T-cell (primary cell): Measurements from ENCODE around the gene PCDH9. TPM values are rescaled to one million over a fixed set of nuclear protein-coding genes. Genes with fewer than 3 reads are reported as not detected.
"Not testable (repeated sequence)": the region's sequence is repeated elsewhere in the genome, so short reads cannot be mapped to it uniquely, and the experiment has no call there.

Source experiments
- ATAC-seq, 4 experiments: fragments of 200-7000 bp in 3 of 4; fragments of 150-1000 bp in 1 of 4; cut with Tn5 transposase; replicated peaks in 1 of 4; 1 replicate in 3 of 4; 2 replicates in 1 of 4; pipeline ENCODE4 v1.10.0; 2021; ENCODE audit warnings: moderate library complexity in 3 of 4, mild to moderate bottlenecking in 2 of 4, moderate number of reproducible peaks in 1 of 4
- CTCF ChIA-PET, 2 donors: fragments of 300-600 bp; sonication (Branson Sonifier 250); formaldehyde crosslinking; loops; one replicate each; lab custom pipeline; 2022; ENCODE audit warnings: antibody characterized with exemption in 2 of 2; lab: Charles Lee
- POLR2A ChIA-PET, 2 donors: fragments of 300-600 bp; sonication (Branson Sonifier 250); formaldehyde crosslinking; loops; one replicate each; lab custom pipeline; 2022; ENCODE audit warnings: antibody characterized with exemption in 2 of 2; lab: Charles Lee
- DNase-seq, 35 experiments: peaks; one replicate each; pipeline versions ENCODE4 v3.0.0 to v3.0.0-alpha.2; 2013 to 2023
- H3K27ac ChIP-seq: one replicate; pipeline ENCODE4 v1.5.1; 2013; ENCODE audit warnings: low read length
- H3K27me3 ChIP-seq, 2 experiments: replicated peaks in 1 of 2; 1 replicate in 1 of 2; 2 replicates in 1 of 2; pipeline versions ENCODE4 v1.6.1 to v1.7.0; 2013; ENCODE audit warnings: low read length in 1 of 2, mixed read lengths in 1 of 2; ENCODE audit not compliant: control insufficient read depth in 2 of 2, insufficient read depth in 2 of 2; ENCODE audit errors: extremely low read depth in 1 of 2
- H3K36me3 ChIP-seq, 2 donors: 1 replicate in 1 of 2; 2 replicates in 1 of 2; pipeline versions ENCODE4 v1.6.1 to v1.7.0; 2013; ENCODE audit warnings: low read length in 1 of 2; ENCODE audit not compliant: control insufficient read depth in 2 of 2, insufficient read depth in 1 of 2; ENCODE audit errors: extremely low read depth in 1 of 2
- H3K4me1 ChIP-seq, 2 experiments: 1 replicate in 1 of 2; 2 replicates in 1 of 2; pipeline versions ENCODE4 v1.6.1 to v1.7.0; 2013; ENCODE audit warnings: low read length in 2 of 2, mixed read lengths in 1 of 2; ENCODE audit not compliant: insufficient read depth in 2 of 2, control insufficient read depth in 1 of 2; ENCODE audit errors: extremely low read depth in 1 of 2
- H3K4me3 ChIP-seq, 2 donors: 1 replicate in 1 of 2; 2 replicates in 1 of 2; pipeline versions ENCODE4 v1.5.1 to v1.7.0; 2013; ENCODE audit warnings: mild to moderate bottlenecking in 2 of 2, low read length in 1 of 2, moderate library complexity in 1 of 2; ENCODE audit not compliant: control insufficient read depth in 1 of 2; ENCODE audit errors: extremely low read depth in 1 of 2
- H3K9me3 ChIP-seq: 2 replicates; pipeline ENCODE4 v1.7.0; 2013
- H3K27ac Mint-ChIP-seq, 2 donors: one replicate each; pipeline ENCODE4 v1.8.0; 2020 to 2021; ENCODE audit warnings: mild to moderate bottlenecking in 2 of 2, mixed read lengths in 2 of 2
- H3K27me3 Mint-ChIP-seq, 2 donors: one replicate each; pipeline ENCODE4 v1.8.0; 2021 to 2022; ENCODE audit warnings: mixed read lengths in 2 of 2
- H3K36me3 Mint-ChIP-seq: one replicate; pipeline ENCODE4 v1.8.0; 2021; ENCODE audit warnings: mixed read lengths
- H3K4me1 Mint-ChIP-seq, 3 donors: one replicate each; pipeline ENCODE4 v1.8.0; 2020 to 2022; ENCODE audit warnings: mixed read lengths in 3 of 3, mild to moderate bottlenecking in 1 of 3
- H3K4me3 Mint-ChIP-seq, 3 donors: one replicate each; pipeline ENCODE4 v1.8.0; 2020 to 2022; ENCODE audit warnings: mild to moderate bottlenecking in 3 of 3, mixed read lengths in 3 of 3, moderate library complexity in 3 of 3
- H3K9me3 Mint-ChIP-seq, 3 donors: one replicate each; pipeline ENCODE4 v1.8.0; 2020 to 2022; ENCODE audit warnings: mixed read lengths in 3 of 3
- WGBS: methylation state at CpG from one replicate; pipeline ENCODE4 v1.1.5; 2013; ENCODE audit warnings: missing lambda C conversion rate; ENCODE audit not compliant: insufficient coverage; 5-methylcytosine and 5-hydroxymethylcytosine counted together
- total RNA-seq, 35 experiments: library from RNA in 6 of 35; stranded (reverse) in 6 of 35; fragments of 120-200 nt in 1 of 35; gene quantifications; one replicate each; pipeline versions ENCODE4 v1.2.1 to v1.2.4 and lab custom pipeline; 2013 to 2026

PCDH9 gene
- total RNA-seq, 5 donors from 2014 or later (not counting 1 experiment from before 2014, with no cell fraction given): 0.38 to 1.3 (median 0.53) TPM

DNA sequence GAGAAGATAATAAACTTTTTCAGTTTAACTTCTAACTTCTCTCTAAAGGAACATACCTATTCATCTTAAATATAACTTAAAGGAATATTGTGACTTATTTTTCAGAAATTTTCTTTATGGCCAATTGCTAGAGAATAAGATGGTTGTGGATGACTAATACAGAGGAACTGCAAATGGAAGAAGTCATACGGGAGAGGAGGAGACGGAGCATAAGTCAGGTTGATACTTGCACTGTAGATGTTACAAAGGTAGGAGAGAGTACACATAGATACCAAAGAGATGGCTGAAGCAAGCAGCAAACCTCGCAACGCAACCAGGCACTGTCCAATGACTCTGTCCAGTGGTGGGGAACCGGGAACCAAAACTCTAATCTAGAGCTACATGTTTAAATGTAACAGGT lies 963.4 kb downstream of the PCDH9 start:
- ChIA-PET POLR2A (no interaction called here), CTCF (no interaction called here)
- Histone ChIP-seq H3K9me3 (no peaks in the 10 kb centered on the region), H3K36me3 (no peaks in the 10 kb centered on the region), H3K27me3 (no peaks in the 10 kb centered on the region), H3K4me1 (no peaks in the 10 kb centered on the region), H3K4me3 (no peak overlapping the region), H3K27ac (no peak overlapping the region)
- no peak overlapping the region for H3K4me3 Mint-ChIP-seq
- H3K9me3 Mint-ChIP-seq: peaks cover 4 to 8% (median 5%) of the 10 kb centered on the region in 3 donors
- H3K27me3 Mint-ChIP-seq: no peaks in the 10 kb centered on the region
- H3K4me1 Mint-ChIP-seq: no peaks in the 10 kb centered on the region
- WGBS: 78% methylated on average over 2 of the region's 5 CpGs
- H3K36me3 Mint-ChIP-seq: no peaks in the 10 kb centered on the region
- ATAC-seq (no peak), DNase-seq (no peak)
- H3K27ac Mint-ChIP-seq: no peak overlapping the region

DNA sequence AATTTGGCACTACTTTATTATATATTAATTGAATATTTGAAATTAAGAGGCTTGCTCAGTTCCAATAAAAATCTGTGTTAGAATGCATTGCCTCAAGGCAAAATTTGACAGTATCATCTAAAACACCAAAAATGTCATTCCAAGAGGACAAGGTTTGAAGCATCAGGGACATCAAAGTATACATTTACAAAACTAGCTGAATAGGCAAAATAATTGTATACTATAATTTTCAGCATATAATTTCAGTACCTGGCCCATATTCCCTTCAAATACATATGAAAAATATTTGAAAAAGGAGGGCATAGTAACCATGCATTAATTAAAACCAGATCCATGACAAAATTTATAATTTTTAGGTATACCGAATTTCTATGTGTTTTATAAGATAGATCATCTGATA lies 963.8 kb downstream of the PCDH9 start:
- H3K4me3 Mint-ChIP-seq: no peak overlapping the region
- no peak overlapping the region for H3K4me3 ChIP-seq
- no peaks in the 10 kb centered on the region for H3K36me3 Mint-ChIP-seq
- H3K9me3 Mint-ChIP-seq: peaks cover 4 to 8% (median 5%) of the 10 kb centered on the region in 3 donors
- WGBS: no CpG with 5 or more reads among the region's 1 CpG
- no peaks in the 10 kb centered on the region for H3K4me1 ChIP-seq
- no peaks in the 10 kb centered on the region for H3K9me3 ChIP-seq
- H3K27me3 ChIP-seq: no peaks in the 10 kb centered on the region
- DNase-seq (no peak), ATAC-seq (no peak)
- ChIA-PET POLR2A (no interaction called here), CTCF (no interaction called here)
- no peak overlapping the region for H3K27ac Mint-ChIP-seq
- H3K36me3 ChIP-seq: no peaks in the 10 kb centered on the region
- H3K4me1 Mint-ChIP-seq: no peaks in the 10 kb centered on the region
- no peaks in the 10 kb centered on the region for H3K27me3 Mint-ChIP-seq
- H3K27ac ChIP-seq: no peak overlapping the region

DNA sequence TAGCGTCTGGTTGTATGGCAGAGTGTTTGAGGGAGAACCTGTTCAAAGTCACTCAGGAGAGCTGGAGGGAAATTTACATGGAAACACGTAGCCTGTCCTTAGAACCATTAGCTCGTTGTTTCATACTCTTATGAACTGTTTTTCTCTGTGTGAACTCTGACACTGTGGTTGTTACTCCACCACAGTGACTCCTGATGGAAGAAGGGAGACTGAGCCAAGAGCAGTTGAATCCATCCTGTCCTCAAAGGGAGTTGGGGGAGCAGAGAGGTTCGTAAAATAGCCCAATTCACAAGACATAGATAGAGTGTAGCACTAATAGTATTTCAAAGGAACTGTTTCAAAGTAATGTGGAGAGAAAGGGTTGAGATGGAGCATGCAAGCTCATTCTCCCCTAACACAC lies 964.8 kb downstream of the PCDH9 start:
- ChIA-PET CTCF (no interaction called here), POLR2A (no interaction called here)
- WGBS: no CpG with 5 or more reads among the region's 4 CpGs
- Histone ChIP-seq H3K4me3 (no peak overlapping the region), H3K27me3 (no peaks in the 10 kb centered on the region), H3K4me1 (no peaks in the 10 kb centered on the region), H3K9me3 (no peaks in the 10 kb centered on the region), H3K27ac (no peak overlapping the region), H3K36me3 (no peaks in the 10 kb centered on the region)
- DNase-seq (no peak), ATAC-seq (no peak)
- Mint-ChIP-seq H3K4me3 (no peak overlapping the region), H3K4me1 (no peaks in the 10 kb centered on the region), H3K9me3 (peaks cover 4 to 8% (median 5%) of the 10 kb centered on the region in 3 donors), H3K27ac (no peak overlapping the region), H3K27me3 (no peaks in the 10 kb centered on the region), H3K36me3 (no peaks in the 10 kb centered on the region)

DNA sequence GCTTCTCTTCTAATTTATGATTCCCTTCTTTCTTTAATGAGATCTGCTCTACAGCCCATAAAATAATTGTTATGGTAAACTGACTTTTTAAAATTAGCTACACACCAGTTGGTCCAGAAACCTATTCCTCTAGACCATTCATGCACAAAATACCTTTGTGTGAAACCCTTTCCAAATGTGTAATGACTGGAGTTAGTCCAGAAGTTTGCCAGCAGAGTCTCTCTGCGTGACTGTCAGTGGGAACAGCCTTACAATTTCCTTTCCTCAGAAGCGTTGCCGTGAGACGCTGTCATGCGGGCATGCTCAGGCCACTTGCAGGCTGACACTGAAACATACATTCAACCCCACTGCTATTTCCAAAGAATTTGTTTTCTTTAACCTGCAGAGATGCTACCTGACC lies 965.2 kb downstream of the PCDH9 start:
- no peaks in the 10 kb centered on the region for H3K36me3 Mint-ChIP-seq
- H3K9me3 Mint-ChIP-seq: peaks cover 4 to 8% (median 5%) of the 10 kb centered on the region in 3 donors
- no peaks in the 10 kb centered on the region for H3K27me3 Mint-ChIP-seq
- no peak overlapping the region for H3K27ac Mint-ChIP-seq
- no peaks in the 10 kb centered on the region for H3K36me3 ChIP-seq
- ATAC-seq: no peak
- H3K4me1 Mint-ChIP-seq: no peaks in the 10 kb centered on the region
- no peaks in the 10 kb centered on the region for H3K4me1 ChIP-seq
- no peak overlapping the region for H3K4me3 Mint-ChIP-seq
- CTCF ChIA-PET: no interaction called here
- no peak for DNase-seq
- POLR2A ChIA-PET: no interaction called here
- H3K4me3 ChIP-seq: no peak overlapping the region
- H3K27ac ChIP-seq: no peak overlapping the region
- no peaks in the 10 kb centered on the region for H3K27me3 ChIP-seq
- 94% methylated on average over 5 of the region's 5 CpGs for WGBS
- no peaks in the 10 kb centered on the region for H3K9me3 ChIP-seq

DNA sequence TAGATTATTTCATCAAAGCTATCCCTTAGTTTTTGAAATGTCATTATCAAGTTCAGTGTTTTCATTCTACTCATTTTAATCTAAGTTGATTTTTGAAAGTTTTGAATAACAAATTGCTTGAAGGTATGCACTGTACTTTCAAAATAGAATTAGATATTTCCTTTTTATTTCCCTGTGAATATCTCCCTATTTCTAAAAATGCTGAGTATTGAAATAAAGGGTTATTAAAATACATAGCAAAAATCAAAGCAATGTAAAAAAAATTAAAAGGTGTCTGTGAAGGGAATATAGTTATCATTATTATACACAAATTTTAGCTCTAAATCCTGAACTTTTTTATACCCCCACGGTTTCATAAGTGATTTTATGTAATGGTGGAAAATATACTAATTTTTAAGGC lies 967.8 kb downstream of the PCDH9 start:
- Histone ChIP-seq H3K36me3 (no peaks in the 10 kb centered on the region), H3K9me3 (no peaks in the 10 kb centered on the region), H3K27me3 (no peaks in the 10 kb centered on the region), H3K4me3 (no peak overlapping the region), H3K27ac (no peak overlapping the region), H3K4me1 (no peaks in the 10 kb centered on the region)
- no peak for DNase-seq
- ChIA-PET CTCF (no interaction called here), POLR2A (no interaction called here)
- no peaks in the 10 kb centered on the region for H3K4me1 Mint-ChIP-seq
- ATAC-seq: no peak
- no peak overlapping the region for H3K4me3 Mint-ChIP-seq
- H3K27me3 Mint-ChIP-seq: no peaks in the 10 kb centered on the region
- no CpG with 5 or more reads among the region's 1 CpG for WGBS
- no peak overlapping the region for H3K27ac Mint-ChIP-seq
- peaks cover 4 to 5% (median 5%) of the 10 kb centered on the region in 3 donors for H3K9me3 Mint-ChIP-seq
- no peaks in the 10 kb centered on the region for H3K36me3 Mint-ChIP-seq

DNA sequence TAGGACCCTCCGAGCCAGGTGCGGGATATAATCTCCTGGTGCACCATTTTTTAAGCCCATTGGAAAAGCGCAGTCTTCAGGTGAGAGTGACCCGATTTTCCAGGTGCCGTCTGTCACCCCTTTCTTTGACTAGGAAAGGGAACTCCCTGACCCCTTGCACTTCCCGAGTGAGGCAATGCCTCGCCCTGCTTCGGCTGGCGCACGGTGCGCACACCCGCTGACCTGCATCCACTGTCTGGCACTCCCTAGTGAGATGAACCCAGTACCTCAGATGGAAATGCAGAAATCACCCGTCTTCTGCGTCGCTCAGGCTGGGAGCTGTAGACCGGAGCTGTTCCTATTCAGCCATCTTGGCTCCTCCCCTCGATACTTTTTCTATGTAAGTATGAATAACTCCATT lies 970.7 kb downstream of the PCDH9 start:
- H3K27ac Mint-ChIP-seq, POLR2A ChIA-PET, H3K4me3 Mint-ChIP-seq: not testable (repeated sequence)

More for the DNA sequence above, 970.7 kb downstream of the PCDH9 start:
- CTCF ChIA-PET, H3K27me3 ChIP-seq, H3K27me3 Mint-ChIP-seq, H3K27ac ChIP-seq, H3K9me3 ChIP-seq, H3K9me3 Mint-ChIP-seq, H3K4me1 Mint-ChIP-seq, DNase-seq, H3K36me3 ChIP-seq, ATAC-seq, H3K36me3 Mint-ChIP-seq, H3K4me1 ChIP-seq, H3K4me3 ChIP-seq: not testable (repeated sequence)
- 97% methylated on average over 4 of the region's 17 CpGs for WGBS
